ENCODE data around the gene TUBB1. TPM values are rescaled to one million over a fixed set of nuclear protein-coding genes. Genes with fewer than 3 reads are reported as not detected.

TUBB1 gene
- total and polyA plus RNA-seq, 2 of the 13 experiments (the other 11 are each of a cell fraction or from before 2014, with no cell fraction given) = 0.11 to 57.6 TPM

- TF ChIP-seq NONO (IDR thresholded peaks at IDR 0.05) (no peak), NONO (CRISPR knock-in tag; conservative IDR thresholded peaks at IDR 0.05) (peak; percentile 85), BCL6 (CRISPR knock-in tag; IDR thresholded peaks at IDR 0.05) (peak; percentile 89), MATR3 (CRISPR knock-in tag; IDR thresholded peaks at IDR 0.05) (no peak), ATF7-NPFF (CRISPR knock-in tag; IDR thresholded peaks at IDR 0.05; ENCODE audit: low read depth) (peak; percentile 63; the same call in 1 of the 2 replicates), SAFB2 (CRISPR knock-in tag; IDR thresholded peaks at IDR 0.05; ENCODE audit: borderline replicate concordance, low read depth) (no peak), ZNF605 (CRISPR knock-in tag; IDR thresholded peaks at IDR 0.05) (peak; percentile 89), ZBTB21 (CRISPR knock-in tag; IDR thresholded peaks at IDR 0.05) (no peak), CSRNP2 (CRISPR knock-in tag; conservative IDR thresholded peaks at IDR 0.05; ENCODE audit: low read depth) (no peak), NR2F2 (IDR thresholded peaks at IDR 0.05; ENCODE audit: borderline replicate concordance, low read depth) (peak; percentile 74; the same call in 1 of the 2 replicates), CSRNP1 (CRISPR knock-in tag; IDR thresholded peaks at IDR 0.05) (peak; percentile 78; the same call in 1 of the 2 replicates), MAZ (IDR thresholded peaks at IDR 0.05; ENCODE audit: borderline replicate concordance, low read depth, low read length) (no peak), MAZ (CRISPR knock-in tag; IDR thresholded peaks at IDR 0.05; ENCODE audit: low read depth) (peak; percentile 66), ZNF124 (CRISPR knock-in tag; IDR thresholded peaks at IDR 0.05) (peak; percentile 70), HNRNPUL1 (IDR thresholded peaks at IDR 0.05; ENCODE audit: low read depth, low read length) (no peak), ZNF672 (CRISPR knock-in tag; IDR thresholded peaks at IDR 0.05) (no peak), BRF2 (CRISPR knock-in tag; IDR thresholded peaks at IDR 0.05) (no peak), TBX3 (IDR thresholded peaks at IDR 0.05; ENCODE audit: borderline replicate concordance) (peak; percentile 83; the same call in 1 of the 2 replicates), ZNF644 (CRISPR knock-in tag; IDR thresholded peaks at IDR 0.05; ENCODE audit: low read depth) (peak; percentile 80; the same call in 1 of the 2 replicates), HMG20B (CRISPR knock-in tag; conservative IDR thresholded peaks at IDR 0.05) (peak; percentile 92), ZNF138 (CRISPR knock-in tag; IDR thresholded peaks at IDR 0.05; ENCODE audit: low read depth) (no peak), ZNF781 (CRISPR knock-in tag; IDR thresholded peaks at IDR 0.05; ENCODE audit: borderline replicate concordance, not compliant biosample characterization) (peak; percentile 26), ZNF547 (CRISPR knock-in tag; IDR thresholded peaks at IDR 0.05) (no peak), MBNL3 (CRISPR knock-in tag; conservative IDR thresholded peaks at IDR 0.05) (no peak), SMAD1 (CRISPR knock-in tag; IDR thresholded peaks at IDR 0.05; ENCODE audit: borderline replicate concordance, low read depth) (no peak; the same call in 1 of the 2 replicates)
Observed at GRCh38 chr20:59015812-59016711, 3.2 kb upstream of the TUBB1 start (continued).
